Ramos (cell line): Measurements from ENCODE around the gene PREX1.

Experiments used
- in situ Hi-C: fragments of 300-500 bp; cut with MboI; formaldehyde crosslinking; loops from one replicate; pipeline ENCODE4 v1.14.3; 2022; ENCODE audit warnings: low sequenced_read_pairs; ENCODE audit not compliant: unreplicated experiment

Gene PREX1

GRCh38 chr20:48649104-48649626, 178.6 kb downstream of the PREX1 start:
- in situ Hi-C loops, result no loop called here

GRCh38 chr20:48648482-48649051, 179.2 kb downstream of the PREX1 start:
- in situ Hi-C loops, result no loop called here

GRCh38 chr20:48647858-48648257, 179.9 kb downstream of the PREX1 start:
- in situ Hi-C loops, result no loop called here

GRCh38 chr20:48645666-48646065, 182.1 kb downstream of the PREX1 start:
- in situ Hi-C loops, result no loop called here

DNA sequence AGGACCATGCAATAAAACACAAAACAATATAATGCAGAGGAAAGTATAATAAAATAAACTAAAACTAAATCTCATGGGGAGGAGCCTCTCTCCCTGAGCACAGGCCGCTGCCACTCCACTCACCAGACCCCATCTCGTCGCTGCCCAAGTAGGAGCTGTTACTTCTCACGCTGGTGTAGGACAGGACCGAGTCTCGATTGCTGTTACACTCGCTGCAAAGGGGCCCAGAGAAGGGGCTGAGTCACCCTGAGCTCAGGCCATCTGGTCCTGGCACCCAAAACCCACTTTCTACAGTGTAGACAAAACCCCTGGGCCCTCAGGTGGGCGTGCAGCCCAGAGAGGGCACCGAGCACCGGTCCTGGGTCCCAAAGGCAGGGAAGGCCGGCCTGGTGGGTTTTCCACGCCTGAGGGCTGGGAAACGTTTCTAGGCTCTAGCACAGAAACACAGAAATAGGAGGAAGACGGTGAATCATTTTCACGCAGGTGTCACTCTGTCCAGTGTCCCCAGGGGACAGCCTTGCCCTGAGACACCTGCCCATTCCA, 183.4 kb downstream of the PREX1 start:
- in situ Hi-C loops, result no loop called here

- in situ Hi-C loops, result no loop called here
Measured at GRCh38 chr20:48642105-48642880, 185.5 kb downstream of the PREX1 start.

DNA sequence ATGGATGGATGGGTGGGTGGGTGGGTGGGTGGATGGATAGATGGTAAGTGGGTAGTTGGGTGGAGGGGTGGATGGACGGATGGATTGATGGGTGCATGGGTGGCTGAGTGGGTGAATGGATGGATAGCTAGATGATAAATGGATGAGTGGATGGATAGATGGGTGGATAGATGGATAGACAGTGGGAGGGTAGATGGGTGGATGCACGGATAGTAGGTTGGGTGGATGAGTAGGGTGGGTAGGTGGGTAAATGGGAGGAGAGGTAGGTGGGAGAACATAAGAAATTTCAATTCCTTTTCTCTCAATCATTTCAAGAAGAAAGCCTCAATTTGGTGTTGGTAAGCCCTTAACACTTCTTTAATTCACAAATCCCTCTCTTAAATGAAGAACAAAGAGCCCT, 186.9 kb downstream of the PREX1 start:
- in situ Hi-C loops, result no loop called here

DNA sequence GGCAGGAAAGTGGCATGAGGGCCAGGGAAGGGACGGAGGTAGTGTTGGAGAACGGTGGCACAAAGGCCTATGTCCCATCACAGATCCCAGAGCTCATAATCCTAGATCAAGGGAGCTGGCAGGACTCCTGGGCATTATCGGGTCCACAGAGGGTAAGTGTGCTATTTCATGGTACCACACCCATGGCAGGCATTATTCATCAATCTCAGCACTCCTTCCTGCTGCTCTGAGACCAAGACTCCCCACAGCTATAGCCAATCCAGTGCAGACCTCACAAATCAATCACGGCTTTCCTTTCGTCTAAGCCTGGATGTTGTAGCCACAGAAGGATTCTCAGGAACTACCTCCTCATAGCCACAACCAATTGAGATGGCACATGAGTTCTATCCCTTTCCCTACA, 187.9 kb downstream of the PREX1 start:
- in situ Hi-C loops, result no loop called here

DNA sequence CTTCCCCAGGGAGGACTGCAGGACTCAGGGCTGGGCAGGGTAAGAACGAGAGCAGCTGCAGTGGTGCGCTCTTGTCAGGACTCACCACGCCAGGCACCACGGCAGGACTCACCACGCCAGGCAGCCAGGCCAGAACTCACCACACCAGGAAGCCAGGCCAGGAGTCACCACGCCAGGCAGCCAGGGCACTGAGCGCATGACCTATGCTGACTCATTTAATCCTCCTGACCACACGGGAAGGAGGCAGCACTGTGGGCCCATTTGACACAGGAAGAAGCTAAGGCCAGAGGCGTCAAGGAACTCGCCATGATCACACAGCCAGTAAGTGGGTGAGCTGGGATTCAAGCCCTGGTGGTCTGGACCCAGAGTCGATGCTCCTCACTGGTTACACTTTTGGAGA, 189.3 kb downstream of the PREX1 start:
- in situ Hi-C loops, result no loop called here

- in situ Hi-C loops, result no loop called here
Measured at GRCh38 chr20:48637461-48637860, 190.3 kb downstream of the PREX1 start.

GRCh38 chr20:48636301-48636700, 191.5 kb downstream of the PREX1 start:
- in situ Hi-C loops, result no loop called here

DNA sequence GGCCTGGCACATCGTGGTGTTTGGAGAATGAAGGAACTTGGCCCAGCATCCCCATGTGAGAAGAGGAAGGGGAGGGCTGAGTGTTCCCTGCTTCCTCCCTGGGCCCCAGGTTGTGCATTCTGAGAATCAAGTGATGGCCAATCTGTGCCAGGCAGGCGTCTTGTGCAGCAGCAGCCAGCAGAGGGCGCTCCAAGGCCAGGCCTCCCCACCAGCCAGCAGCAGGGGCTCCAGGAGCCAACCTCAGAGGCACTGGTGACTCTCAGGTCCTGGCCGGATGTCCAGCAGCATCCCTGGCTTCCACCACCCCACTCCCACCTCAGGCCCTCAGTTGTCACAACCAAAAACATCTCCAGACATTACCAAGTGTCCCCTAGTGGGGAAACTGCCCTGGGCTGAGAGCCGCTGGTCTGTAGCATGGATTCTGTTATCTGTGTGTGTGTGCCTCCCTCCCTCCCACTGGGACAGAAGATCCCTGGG, 192.0 kb downstream of the PREX1 start:
- in situ Hi-C loops, result no loop called here

- in situ Hi-C loops, result no loop called here
Measured at GRCh38 chr20:48635361-48635760, 192.4 kb downstream of the PREX1 start.

- in situ Hi-C loops, result no loop called here
Measured at GRCh38 chr20:48634641-48635040, 193.2 kb downstream of the PREX1 start.

DNA sequence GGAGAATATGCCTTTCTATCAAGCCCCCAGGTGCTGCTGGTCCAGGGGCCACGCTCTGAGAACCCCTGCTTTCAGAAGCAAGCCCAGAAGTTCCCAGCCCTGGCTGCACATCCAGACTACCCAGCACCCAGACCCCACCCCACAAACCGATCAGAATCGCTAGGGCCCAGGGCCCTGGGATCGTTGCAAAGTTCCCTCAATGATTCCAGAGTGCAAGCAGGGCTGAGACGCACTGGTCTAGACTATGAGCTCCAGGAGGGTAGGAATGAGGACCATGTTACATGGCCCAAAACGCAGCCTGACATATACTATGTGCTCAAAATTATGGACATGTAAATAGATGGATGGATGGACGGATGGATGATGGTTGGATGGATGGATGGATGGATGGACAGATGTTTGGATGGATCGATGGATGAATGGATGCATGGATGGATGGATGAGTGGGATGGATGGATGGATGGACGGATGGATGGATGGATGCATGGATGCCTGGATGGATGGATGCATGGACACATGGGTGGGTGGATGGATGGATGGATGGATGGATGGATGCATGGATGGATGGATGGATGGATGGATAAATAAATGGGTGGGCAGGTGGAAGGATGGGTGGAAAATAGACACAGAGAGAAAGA, 194.1 kb downstream of the PREX1 start:
- in situ Hi-C loops, result no loop called here

GRCh38 chr20:48632825-48633619, 194.8 kb downstream of the PREX1 start:
- in situ Hi-C loops, result no loop called here

- in situ Hi-C loops, result no loop called here
Measured at GRCh38 chr20:48632017-48632824, 195.6 kb downstream of the PREX1 start.

- in situ Hi-C loops, result no loop called here
Measured at GRCh38 chr20:48631114-48632016, 196.4 kb downstream of the PREX1 start.
